Activated T-cell treated with anti-CD3 and anti-CD28 coated beads, Interleukin-2, amount 50 U/mL, for 4 hours (primary cell): Measurements from ENCODE around the gene ROR1. TPM values are rescaled to one million over a fixed set of nuclear protein-coding genes. Genes with fewer than 3 reads are reported as not detected.

Experiments
- ATAC-seq, 2 donors: fragments of 200-7000 bp; cut with Tn5 transposase; one replicate each; pipeline ENCODE4 v1.10.0; 2021
- DNase-seq: peaks from one replicate; pipeline ENCODE4 v3.0.0-alpha.2; 2020
- H3K27me3 Mint-ChIP-seq: one replicate; pipeline ENCODE4 v1.8.0; 2021; ENCODE audit warnings: low read depth, mixed read lengths
- H3K36me3 Mint-ChIP-seq: one replicate; pipeline ENCODE4 v1.8.0; 2022; ENCODE audit warnings: mixed read lengths; ENCODE audit not compliant: insufficient read depth
- H3K4me1 Mint-ChIP-seq: one replicate; pipeline ENCODE4 v1.8.0; 2021; ENCODE audit warnings: low read depth, mixed read lengths
- H3K4me3 Mint-ChIP-seq: one replicate; pipeline ENCODE4 v1.8.0; 2021; ENCODE audit warnings: mild to moderate bottlenecking, moderate library complexity, mixed read lengths
- H3K9me3 Mint-ChIP-seq: one replicate; pipeline ENCODE4 v1.8.0; 2021; ENCODE audit warnings: mixed read lengths
- total RNA-seq, 3 donors: library from RNA; stranded (reverse); gene quantifications; one replicate each; pipeline ENCODE4 v1.2.1, GENCODE V29; 2021

Gene ROR1
- total RNA-seq, 3 donors from 2014 or later = 0.08 to 0.38 (median 0.18) TPM

DNA sequence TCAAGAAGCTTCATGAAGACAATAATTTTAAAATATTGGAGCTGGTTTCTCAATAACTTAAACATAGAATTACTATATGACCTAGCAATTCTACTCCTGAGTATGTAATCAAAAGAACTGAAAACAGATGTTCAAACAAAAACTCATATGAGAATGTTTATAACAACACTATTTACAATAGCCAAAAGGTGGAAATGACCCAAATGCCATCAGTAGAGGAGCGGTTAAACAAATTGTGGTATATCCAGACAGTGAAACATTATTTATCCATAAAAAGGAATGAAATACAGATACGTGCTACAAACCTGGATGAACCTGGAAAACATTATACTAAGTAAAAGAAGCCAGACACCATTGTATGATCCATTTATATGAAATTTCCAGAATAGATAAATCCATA, 366.8 kb downstream of the ROR1 start:
- DNase-seq = no peak
- no peak for ATAC-seq
- H3K4me1 Mint-ChIP-seq = no peaks in the 10 kb centered on the region
- no peaks in the 10 kb centered on the region for H3K36me3 Mint-ChIP-seq
- H3K9me3 Mint-ChIP-seq = no peaks in the 10 kb centered on the region
- H3K4me3 Mint-ChIP-seq = no peak overlapping the region
- H3K27me3 Mint-ChIP-seq = peaks cover 3% of the 10 kb centered on the region

DNA sequence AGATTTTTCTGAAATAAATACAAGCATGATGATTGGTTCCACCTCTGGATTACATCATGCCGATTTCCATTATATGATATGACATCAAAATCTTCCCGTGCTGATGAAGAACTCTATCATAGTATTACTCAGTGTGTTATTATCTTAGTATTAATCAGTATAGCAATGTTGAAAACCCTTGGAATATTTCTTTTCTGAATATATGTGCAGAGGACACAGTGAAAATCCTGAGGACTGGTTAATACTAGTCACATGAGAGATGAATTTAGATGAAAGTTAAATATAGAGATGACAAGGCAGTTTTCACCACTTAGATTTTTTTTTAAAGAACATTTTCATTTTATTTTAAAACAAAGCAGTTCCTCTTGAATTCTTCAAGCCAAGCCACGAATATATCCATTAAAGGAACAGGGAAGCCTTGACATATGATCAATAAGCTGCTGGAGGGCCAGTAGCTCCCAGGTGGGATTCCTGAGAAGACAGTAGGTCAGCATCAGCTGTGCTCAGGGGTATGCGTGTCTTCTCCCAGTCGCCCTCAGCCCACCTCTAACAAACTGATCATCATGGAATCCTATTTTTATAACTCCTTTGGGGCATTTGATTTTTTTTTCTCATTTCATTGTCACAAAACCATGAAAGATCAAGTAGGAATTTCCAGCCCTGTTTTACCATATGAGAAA, 373.4 kb downstream of the ROR1 start:
- ATAC-seq = no peak
- DNase-seq = no peak
- Mint-ChIP-seq H3K4me1 (no peaks in the 10 kb centered on the region), H3K9me3 (no peaks in the 10 kb centered on the region), H3K27me3 (peaks cover 8% of the 10 kb centered on the region), H3K4me3 (no peak overlapping the region), H3K36me3 (no peaks in the 10 kb centered on the region)

DNA sequence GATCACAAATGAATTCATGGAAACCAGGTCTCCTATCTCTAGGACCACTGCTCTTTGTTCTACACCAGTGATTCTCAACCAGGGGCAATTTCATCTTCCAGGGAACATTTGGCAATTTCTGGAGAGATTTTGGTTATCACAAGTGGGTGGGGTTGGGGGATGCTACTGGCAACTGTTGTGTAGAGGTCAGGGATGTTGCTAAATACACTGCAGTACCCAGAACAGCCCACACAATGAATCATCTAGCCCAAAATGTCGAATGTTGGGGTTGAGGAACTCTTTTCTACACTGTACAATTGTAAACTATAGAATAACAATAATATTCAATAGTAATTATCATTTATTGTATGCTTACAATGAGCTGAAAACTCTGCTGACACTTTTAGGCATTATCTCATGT, 373.9 kb downstream of the ROR1 start:
- Mint-ChIP-seq H3K27me3 (peaks cover 8% of the 10 kb centered on the region), H3K36me3 (no peaks in the 10 kb centered on the region), H3K4me3 (no peak overlapping the region), H3K4me1 (no peaks in the 10 kb centered on the region), H3K9me3 (no peaks in the 10 kb centered on the region)
- no peak for DNase-seq
- ATAC-seq = no peak

DNA sequence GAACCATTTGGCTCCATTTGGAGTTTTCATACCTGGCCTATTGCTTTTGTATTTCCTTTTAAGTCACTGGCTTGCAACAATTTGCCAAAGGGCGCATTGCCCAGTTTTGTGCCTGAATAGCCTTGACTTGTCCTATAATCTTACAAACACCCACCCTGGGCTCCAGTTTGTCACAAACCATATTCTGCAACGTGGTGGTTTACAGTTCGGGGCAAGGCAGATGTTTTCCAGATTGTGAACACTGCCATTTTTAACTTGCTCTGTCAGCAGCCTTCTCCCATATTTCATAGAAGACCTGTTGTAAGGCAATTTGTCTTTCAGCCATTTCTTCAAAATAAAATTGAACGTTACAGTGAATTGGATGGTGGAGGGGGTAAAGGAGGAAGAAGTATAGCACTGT, 376.4 kb downstream of the ROR1 start:
- no peaks in the 10 kb centered on the region for H3K4me1 Mint-ChIP-seq
- no peaks in the 10 kb centered on the region for H3K9me3 Mint-ChIP-seq
- H3K36me3 Mint-ChIP-seq = no peaks in the 10 kb centered on the region
- DNase-seq = no peak
- H3K27me3 Mint-ChIP-seq = peaks cover 8% of the 10 kb centered on the region
- no peak for ATAC-seq
- H3K4me3 Mint-ChIP-seq = no peak overlapping the region

DNA sequence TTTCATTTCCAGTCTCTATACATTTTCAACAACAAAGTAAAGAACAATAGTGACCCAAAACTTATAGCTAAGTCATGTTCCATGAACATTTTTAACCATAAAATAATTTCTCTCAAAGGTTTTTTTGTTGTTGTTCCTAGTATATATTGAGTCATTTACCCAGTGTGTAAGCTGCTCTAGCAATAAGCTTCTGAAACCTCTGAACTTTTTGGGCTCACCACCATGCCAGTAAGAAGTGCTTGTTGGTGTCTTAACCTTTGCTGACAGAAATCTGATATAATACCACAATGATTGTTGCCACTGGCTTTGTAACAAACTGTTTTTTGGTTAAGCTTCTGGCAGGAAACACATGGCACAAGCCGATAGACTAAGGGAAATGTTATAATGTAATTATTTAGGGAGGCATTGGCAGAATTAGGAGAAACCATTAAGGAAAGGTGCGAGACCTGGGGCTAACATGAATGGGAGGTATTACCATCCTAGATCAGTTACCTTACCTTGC, 377.0 kb downstream of the ROR1 start:
- H3K4me1 Mint-ChIP-seq = no peaks in the 10 kb centered on the region
- no peak for ATAC-seq
- H3K9me3 Mint-ChIP-seq = no peaks in the 10 kb centered on the region
- H3K36me3 Mint-ChIP-seq = no peaks in the 10 kb centered on the region
- peaks cover 8% of the 10 kb centered on the region for H3K27me3 Mint-ChIP-seq
- no peak overlapping the region for H3K4me3 Mint-ChIP-seq
- no peak for DNase-seq

DNA sequence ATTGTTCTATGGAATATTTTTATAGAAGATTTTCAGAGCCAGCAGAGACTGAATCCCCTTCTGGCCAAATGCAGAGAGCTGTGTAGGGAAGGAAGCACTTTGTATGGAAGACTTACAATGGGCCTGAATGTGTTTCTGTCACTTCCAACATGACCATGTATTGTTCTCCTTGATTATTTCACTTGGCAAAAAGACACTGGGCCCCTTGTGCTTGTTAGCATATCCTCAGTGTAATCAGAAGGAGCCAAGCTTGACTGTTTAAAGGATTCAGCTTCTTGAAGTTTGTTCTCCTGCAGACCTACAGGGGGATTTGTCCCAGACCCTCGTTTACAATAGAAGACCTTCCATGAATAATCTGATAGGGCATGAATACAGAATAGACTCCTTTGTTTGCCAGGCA, 381.5 kb downstream of the ROR1 start:
- ATAC-seq = no peak
- H3K4me1 Mint-ChIP-seq = no peaks in the 10 kb centered on the region

DNA sequence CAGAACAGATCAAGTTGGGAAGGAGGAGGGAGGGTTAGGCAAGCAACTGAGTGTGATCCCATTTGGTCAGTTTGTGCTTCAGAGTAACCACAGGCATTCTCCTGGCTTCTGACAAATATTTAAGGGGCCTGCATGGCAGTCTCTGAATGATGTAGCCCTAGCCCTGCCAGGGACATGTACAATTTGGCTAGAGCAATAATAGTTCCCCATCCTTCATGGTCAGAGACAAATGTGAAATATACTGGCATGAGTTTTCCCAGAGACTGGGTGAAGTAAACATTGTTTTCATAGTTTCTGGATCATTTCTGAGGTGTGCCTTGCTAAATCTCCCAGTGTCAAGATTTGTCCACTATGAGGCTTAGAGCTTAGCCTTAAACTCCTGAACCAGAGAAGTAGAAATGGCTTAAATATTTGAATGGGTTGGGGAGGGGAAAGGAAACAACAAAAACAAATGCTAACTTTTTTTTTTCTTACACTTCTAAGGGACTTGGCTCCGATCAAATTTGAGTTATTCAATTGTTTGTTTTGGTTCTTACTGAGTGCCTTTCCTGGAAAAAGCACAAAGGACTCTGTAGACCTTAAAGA, 387.6 kb downstream of the ROR1 start:
- Mint-ChIP-seq H3K9me3 (no peaks in the 10 kb centered on the region), H3K4me3 (no peak overlapping the region), H3K4me1 (no peaks in the 10 kb centered on the region), H3K36me3 (no peaks in the 10 kb centered on the region), H3K27me3 (peaks cover 4% of the 10 kb centered on the region)
- ATAC-seq (no peak), DNase-seq (no peak)

More for the DNA sequence above, 381.5 kb downstream of the ROR1 start:
- Mint-ChIP-seq H3K36me3 (no peaks in the 10 kb centered on the region), H3K9me3 (no peaks in the 10 kb centered on the region), H3K27me3 (peaks cover 8% of the 10 kb centered on the region), H3K4me3 (no peak overlapping the region)
- no peak for DNase-seq

DNA sequence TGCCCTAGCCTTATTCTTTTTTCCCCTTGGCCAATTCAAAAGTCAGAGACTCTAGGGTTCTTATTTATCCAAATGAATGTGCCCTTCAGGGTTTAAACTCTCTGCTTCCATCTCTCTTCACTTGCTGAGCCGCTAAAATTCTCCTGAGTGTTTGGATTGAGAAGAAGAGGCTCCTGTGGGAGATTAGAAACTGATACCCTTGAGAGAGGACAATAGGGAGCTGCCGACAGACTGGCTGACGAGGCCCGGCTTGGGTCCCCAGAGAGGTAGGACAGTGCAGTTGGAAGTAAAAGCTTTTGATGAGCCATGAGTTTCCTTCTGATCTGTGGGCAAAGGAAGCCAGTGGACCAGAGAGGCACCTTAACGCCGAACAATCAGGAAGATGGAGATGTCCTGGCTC, 388.3 kb downstream of the ROR1 start:
- Mint-ChIP-seq H3K4me3 (no peak overlapping the region), H3K9me3 (no peaks in the 10 kb centered on the region), H3K27me3 (peaks cover 4% of the 10 kb centered on the region), H3K4me1 (no peaks in the 10 kb centered on the region), H3K36me3 (no peaks in the 10 kb centered on the region)
- ATAC-seq (no peak), DNase-seq (no peak)

DNA sequence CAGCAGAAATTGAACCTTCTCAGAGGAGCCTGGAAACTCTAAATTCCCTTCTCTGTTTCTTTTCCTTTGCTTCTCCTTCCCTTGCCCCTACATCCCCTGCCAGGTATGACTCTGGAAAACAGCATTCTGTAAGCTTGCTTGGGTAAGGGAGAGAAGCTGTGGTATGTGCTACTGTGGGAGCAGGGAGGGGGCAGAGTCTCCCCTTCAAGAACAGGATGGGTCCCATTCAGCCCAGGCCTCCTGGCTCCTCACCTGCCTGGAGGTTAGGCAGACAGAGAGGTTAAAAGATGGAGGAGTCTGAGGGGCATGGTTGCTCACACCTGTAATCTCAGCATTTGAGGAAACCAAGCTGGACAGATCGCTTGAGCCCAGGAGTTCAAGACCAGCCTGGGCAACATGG, 389.0 kb downstream of the ROR1 start:
- no peaks in the 10 kb centered on the region for H3K9me3 Mint-ChIP-seq
- H3K36me3 Mint-ChIP-seq = no peaks in the 10 kb centered on the region
- H3K4me1 Mint-ChIP-seq = no peaks in the 10 kb centered on the region
- ATAC-seq (no peak), DNase-seq (no peak)
- peaks cover 2% of the 10 kb centered on the region for H3K27me3 Mint-ChIP-seq
- no peak overlapping the region for H3K4me3 Mint-ChIP-seq

DNA sequence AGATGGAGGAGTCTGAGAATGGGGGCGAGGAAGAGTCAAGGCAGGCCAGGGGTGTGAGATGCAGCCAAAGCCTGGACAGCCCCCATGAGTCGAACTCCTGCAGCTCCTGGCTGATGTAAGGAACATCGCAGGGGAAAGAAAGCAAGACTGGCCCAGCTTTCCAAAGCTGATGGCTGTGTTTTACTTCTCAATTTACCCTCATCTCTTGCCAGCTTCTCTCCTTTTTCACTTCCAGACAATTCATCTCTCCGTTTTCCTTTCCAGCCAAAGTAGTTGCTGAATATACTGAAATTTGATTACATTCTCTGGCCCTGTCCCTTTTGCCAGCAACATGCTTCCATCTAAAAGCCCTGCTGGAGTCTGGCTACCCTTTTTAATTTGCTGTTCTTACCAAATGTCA, 389.6 kb downstream of the ROR1 start:
- no peaks in the 10 kb centered on the region for H3K4me1 Mint-ChIP-seq
- no peaks in the 10 kb centered on the region for H3K9me3 Mint-ChIP-seq
- peaks cover 2% of the 10 kb centered on the region for H3K27me3 Mint-ChIP-seq
- ATAC-seq = no peak
- H3K36me3 Mint-ChIP-seq = no peaks in the 10 kb centered on the region
- H3K4me3 Mint-ChIP-seq = no peak overlapping the region
- DNase-seq = no peak

DNA sequence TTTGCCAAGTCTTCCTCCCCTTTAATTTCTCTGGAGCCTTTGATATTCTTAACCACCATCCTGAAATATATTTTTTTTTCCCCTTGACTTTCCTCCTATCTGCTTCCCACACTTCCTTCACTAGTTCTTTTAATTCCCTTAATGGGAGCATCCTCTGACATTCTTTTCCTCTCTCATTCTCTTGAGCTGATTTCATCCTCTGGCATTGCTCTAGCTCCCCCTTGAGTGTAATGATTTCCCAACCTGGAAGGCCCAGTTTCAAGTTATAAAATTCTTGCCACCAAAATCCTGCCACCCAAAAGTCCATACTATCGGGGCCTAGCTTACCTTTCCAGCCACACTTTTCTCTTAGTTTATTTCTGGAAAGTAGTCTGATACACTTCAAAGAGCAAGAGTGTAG, 390.2 kb downstream of the ROR1 start:
- no peaks in the 10 kb centered on the region for H3K4me1 Mint-ChIP-seq
- DNase-seq (no peak), ATAC-seq (no peak)
- H3K36me3 Mint-ChIP-seq = no peaks in the 10 kb centered on the region
- no peaks in the 10 kb centered on the region for H3K9me3 Mint-ChIP-seq
- H3K27me3 Mint-ChIP-seq = peaks cover 4% of the 10 kb centered on the region
- H3K4me3 Mint-ChIP-seq = no peak overlapping the region

DNA sequence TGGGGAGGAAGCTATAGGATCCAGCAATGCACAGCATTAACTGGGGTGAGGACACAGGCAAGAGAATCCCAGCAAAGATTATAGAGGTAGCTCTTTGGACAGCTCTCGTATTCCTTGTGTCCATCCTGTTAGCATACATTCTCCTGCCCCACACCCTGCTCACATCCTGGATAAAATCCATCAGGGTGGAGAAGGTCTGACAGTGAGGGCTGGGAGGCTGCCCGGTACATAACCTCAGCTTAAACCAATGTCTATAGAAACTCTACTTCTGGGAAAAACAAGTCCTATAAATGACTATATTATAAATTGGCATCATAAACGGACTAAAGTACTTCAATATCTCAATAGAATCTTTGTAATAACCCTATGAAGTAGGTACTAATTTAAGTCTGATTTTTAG, 392.8 kb downstream of the ROR1 start:
- Mint-ChIP-seq H3K9me3 (no peaks in the 10 kb centered on the region), H3K27me3 (peaks cover 9% of the 10 kb centered on the region), H3K4me3 (no peak overlapping the region), H3K36me3 (no peaks in the 10 kb centered on the region), H3K4me1 (peaks cover 9% of the 10 kb centered on the region)
- ATAC-seq (no peak), DNase-seq (no peak)

DNA sequence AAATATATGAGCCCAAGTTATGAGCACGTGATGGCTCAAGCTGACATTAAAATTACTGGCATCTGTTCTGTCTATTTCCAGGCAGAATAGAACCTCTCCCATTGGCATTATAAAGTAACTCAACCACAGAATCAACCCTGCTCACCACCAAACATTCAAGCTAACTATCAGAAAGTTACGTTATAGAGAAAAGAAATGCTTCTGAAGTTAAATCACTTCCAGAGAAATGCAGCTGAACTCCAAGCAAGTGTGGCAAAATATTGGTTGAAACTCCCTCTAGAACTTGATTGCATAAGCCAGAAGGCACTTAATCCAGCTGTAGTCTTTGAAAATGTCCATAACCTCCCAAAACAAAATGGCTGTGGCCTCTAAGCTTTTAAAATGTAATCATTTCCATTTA, 393.4 kb downstream of the ROR1 start:
- Mint-ChIP-seq H3K4me1 (peaks cover 14% of the 10 kb centered on the region), H3K4me3 (no peak overlapping the region), H3K36me3 (no peaks in the 10 kb centered on the region), H3K9me3 (no peaks in the 10 kb centered on the region), H3K27me3 (peaks cover 9% of the 10 kb centered on the region)
- ATAC-seq (no peak), DNase-seq (no peak)

DNA sequence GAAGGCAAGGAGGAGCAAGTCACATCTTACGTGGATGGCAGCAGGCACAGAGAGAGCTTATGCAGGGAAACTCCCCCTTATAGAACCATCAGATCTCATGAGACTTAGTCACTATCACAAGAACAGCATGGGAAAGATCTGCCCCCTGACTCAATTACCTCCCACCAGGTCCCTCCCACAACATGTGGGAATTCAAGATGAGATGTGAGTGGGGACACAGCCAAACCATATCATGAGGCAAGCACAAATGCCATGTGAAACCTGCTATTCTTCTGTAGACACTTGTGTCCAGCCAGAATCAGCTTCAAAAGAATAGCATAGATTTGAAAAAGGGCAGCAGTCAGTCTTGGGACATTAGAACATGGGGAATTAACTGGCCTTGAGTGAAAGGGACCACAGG, 397.4 kb downstream of the ROR1 start:
- Mint-ChIP-seq H3K4me1 (peaks cover 18% of the 10 kb centered on the region), H3K36me3 (no peaks in the 10 kb centered on the region), H3K9me3 (no peaks in the 10 kb centered on the region), H3K27me3 (peaks cover 9% of the 10 kb centered on the region), H3K4me3 (no peak overlapping the region)
- peak in 1 of 2 donors; percentile 19 for ATAC-seq
- no peak for DNase-seq

DNA sequence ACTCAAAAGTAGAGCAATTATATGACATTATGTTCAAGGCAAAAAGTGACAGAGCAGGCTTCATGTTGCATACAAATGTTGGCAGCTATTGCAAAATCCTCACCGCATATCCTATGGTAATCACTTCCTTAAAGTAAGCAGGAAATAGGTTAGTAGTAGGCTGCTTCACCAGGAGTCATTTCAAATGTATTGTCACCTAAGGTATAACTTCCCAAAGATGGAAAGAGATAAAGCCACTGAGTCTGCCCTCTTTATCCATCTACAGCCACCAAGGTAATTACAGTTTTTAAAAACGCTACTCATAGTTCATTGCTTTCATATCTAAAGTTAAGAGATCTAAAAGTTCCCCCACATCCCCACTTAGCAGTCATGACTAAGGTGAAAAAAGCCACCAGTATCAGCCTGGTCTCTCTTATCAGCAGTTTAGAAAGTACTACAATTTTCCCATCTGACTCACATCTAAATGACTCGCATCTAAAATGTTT, 398.0 kb downstream of the ROR1 start:
- ATAC-seq (peak; percentile 84 to 86), DNase-seq (no peak)
- Mint-ChIP-seq H3K36me3 (no peaks in the 10 kb centered on the region), H3K27me3 (peaks cover 9% of the 10 kb centered on the region), H3K9me3 (no peaks in the 10 kb centered on the region), H3K4me1 (peaks cover 18% of the 10 kb centered on the region), H3K4me3 (peak overlapping the region; percentile 12)
